ENCODE measurements around the gene GALNT10.

GALNT10 gene

GRCh38 chr5:154179846-154180710, 10.5 kb upstream of the GALNT10 start:
- peak; percentile 68 for DNase-seq

- DNase-seq, result no peak
Observed at GRCh38 chr5:154181161-154181560, 9.4 kb upstream of the GALNT10 start.

- no peak for DNase-seq
Observed at GRCh38 chr5:154189256-154189818, 1.2 kb upstream of the GALNT10 start.

GRCh38 chr5:154189819-154190594, 526 bp upstream of the GALNT10 start:
- DNase-seq, result peak; percentile 85

GRCh38 chr5:154191467-154192261, 1.1 kb downstream of the GALNT10 start:
- DNase-seq, result peak; percentile 29

- DNase-seq, result no peak
Observed at GRCh38 chr5:154193283-154193682, 2.8 kb downstream of the GALNT10 start.

GRCh38 chr5:154193701-154194121, 3.2 kb downstream of the GALNT10 start:
- DNase-seq, result no peak

GRCh38 chr5:154194345-154195329, 4.1 kb downstream of the GALNT10 start:
- no peak for DNase-seq

GRCh38 chr5:154196281-154196680, 5.7 kb downstream of the GALNT10 start:
- no peak for DNase-seq

- peak; percentile 21 for DNase-seq
Observed at GRCh38 chr5:154196955-154197652, 6.6 kb downstream of the GALNT10 start.

- peak; percentile 89 for DNase-seq
Observed at GRCh38 chr5:154197801-154198491, 7.4 kb downstream of the GALNT10 start.

GRCh38 chr5:154198611-154199230, 8.2 kb downstream of the GALNT10 start:
- no peak for DNase-seq

GRCh38 chr5:154199263-154199662, 8.7 kb downstream of the GALNT10 start:
- no peak for DNase-seq

GRCh38 chr5:154199671-154200220, 9.2 kb downstream of the GALNT10 start:
- no peak for DNase-seq

- DNase-seq, result no peak
Observed at GRCh38 chr5:154200221-154200620, 9.7 kb downstream of the GALNT10 start.

- no peak for DNase-seq
Observed at GRCh38 chr5:154201108-154201769, 10.7 kb downstream of the GALNT10 start.

- peak; percentile 67 for DNase-seq
Observed at GRCh38 chr5:154202379-154203260, 12.1 kb downstream of the GALNT10 start.
